ENCODE data around the gene SHANK1. TPM values are rescaled to one million over a fixed set of nuclear protein-coding genes. Genes with fewer than 3 reads are reported as not detected.

The SHANK1 gene
- total RNA-seq, 1 experiment from 2014 or later, result 0.47 TPM

DNA sequence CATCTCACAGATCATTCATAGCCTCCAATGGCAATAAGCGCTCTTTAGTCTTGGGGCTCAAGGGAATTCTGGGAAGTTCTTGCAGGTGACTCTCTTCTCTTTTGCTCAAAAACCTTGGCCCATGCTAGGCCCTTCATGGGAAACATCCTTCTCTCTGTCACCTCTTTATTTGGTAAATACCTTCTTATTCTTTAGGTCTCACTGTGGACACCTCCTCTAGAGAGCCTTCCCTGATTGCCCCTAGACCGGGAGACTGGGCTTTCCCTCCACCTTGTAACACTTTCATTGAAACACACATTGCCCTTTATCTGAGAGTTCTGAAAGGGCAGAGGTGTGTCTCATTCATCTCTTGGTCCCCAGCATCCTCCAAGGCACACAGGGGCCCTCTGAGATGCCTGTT is 68.4 kb downstream of the SHANK1 start:
- H2AFZ ChIP-seq (ENCODE audit: low read length), result no peak overlapping the region
- no peaks in the 10 kb centered on the region for H3K36me3 ChIP-seq (ENCODE audit: low read depth, low read length)
- no peak overlapping the region for H3K4me2 ChIP-seq (ENCODE audit: low read length)
- H4K20me1 ChIP-seq (ENCODE audit: low read length), result no peaks in the 10 kb centered on the region
- H3K4me1 ChIP-seq (ENCODE audit: insufficient read depth, low read length), result no peaks in the 10 kb centered on the region
- ChIA-PET CTCF (no interaction called here), POLR2A (ENCODE audit: unreplicated experiment) (no interaction called here)
- H3K9me2 ChIP-seq (replicated peaks; ENCODE audit: low read length), result no peaks in the 10 kb centered on the region
- H3K4me3 ChIP-seq (ENCODE audit: low read length), result no peak overlapping the region
- no peaks in the 10 kb centered on the region for H3K9me3 ChIP-seq (ENCODE audit: low read length)
- H3F3A ChIP-seq (ENCODE audit: low read length, unreplicated experiment), result no peaks in the 10 kb centered on the region
- peaks cover 31% of the 10 kb centered on the region; the same call in 1 of the 2 replicates for H3K27me3 ChIP-seq (ENCODE audit: low read length)
- H3K79me2 ChIP-seq (ENCODE audit: low read length), result no peaks in the 10 kb centered on the region
- intact Hi-C loops (cut with micrococcal nuclease), result no loop called here
- H3K27ac ChIP-seq (ENCODE audit: low read length), result no peak overlapping the region
- TF ChIP-seq, protein P1, sequence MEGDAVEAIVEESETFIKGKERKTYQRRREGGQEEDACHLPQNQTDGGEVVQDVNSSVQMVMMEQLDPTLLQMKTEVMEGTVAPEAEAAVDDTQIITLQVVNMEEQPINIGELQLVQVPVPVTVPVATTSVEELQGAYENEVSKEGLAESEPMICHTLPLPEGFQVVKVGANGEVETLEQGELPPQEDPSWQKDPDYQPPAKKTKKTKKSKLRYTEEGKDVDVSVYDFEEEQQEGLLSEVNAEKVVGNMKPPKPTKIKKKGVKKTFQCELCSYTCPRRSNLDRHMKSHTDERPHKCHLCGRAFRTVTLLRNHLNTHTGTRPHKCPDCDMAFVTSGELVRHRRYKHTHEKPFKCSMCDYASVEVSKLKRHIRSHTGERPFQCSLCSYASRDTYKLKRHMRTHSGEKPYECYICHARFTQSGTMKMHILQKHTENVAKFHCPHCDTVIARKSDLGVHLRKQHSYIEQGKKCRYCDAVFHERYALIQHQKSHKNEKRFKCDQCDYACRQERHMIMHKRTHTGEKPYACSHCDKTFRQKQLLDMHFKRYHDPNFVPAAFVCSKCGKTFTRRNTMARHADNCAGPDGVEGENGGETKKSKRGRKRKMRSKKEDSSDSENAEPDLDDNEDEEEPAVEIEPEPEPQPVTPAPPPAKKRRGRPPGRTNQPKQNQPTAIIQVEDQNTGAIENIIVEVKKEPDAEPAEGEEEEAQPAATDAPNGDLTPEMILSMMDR (conservative IDR thresholded peaks at IDR 0.05; ENCODE audit: low read depth, low read length), result no peak
- TF ChIP-seq EZH2phosphoT487 (IDR thresholded peaks at IDR 0.05; ENCODE audit: borderline replicate concordance, low read length), result no peak
- no peak for TF ChIP-seq EZH2 (IDR thresholded peaks at IDR 0.05; ENCODE audit: low read length, unreplicated experiment)
- no peak for DNase-seq
- no TSS peak for BruUV-seq (replicated peaks)
- ATAC-seq, result no peak
- no peak overlapping the region for H3K9ac ChIP-seq (ENCODE audit: low read length)

DNA sequence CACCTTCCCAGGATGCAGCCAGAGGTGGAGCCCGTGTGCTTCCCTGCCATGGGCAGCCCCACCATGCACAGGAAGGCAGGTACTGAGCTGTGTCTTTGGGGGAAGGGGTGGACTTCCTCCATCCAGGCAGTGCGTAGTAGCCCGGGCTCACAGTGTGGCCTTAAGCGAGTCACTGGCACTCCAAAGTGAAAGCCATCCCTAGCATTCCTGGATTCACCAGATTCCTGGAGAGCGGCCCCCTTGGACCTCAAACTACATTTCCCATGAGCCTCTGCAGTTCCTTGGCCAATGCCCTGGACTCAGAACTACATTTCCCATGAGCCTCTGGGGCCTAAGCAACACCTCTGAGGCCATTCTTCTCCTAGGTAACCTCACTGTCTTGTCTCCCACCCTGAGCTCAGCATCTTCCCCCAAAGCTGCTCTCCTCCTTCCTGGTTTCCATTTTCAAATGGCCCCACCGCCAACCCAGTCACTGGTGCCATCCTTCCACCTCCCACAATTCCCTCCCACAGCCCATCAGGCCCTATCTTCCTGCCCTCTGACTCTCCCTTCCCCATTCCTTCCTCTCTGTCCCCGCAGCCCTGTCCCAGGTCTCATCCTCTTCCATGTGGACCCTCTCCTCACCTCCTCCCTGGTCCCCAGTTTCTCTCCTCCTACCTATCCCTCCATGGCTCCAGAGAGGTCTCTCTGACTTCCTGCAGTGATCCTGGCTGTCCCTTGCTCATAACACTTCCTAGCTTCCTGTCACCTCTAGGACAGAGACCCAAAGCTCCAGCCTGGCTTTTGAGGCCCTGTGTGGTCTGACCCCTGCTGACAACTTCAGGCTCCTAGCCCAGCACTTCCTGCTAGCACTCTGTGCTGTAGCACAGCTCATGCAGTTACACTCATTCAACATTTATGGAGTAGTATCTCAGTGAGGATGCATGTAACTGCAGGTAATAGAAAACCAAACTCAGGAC is 69.9 kb downstream of the SHANK1 start, which contains the start of gene C19orf81:
C19orf81 (plus strand) TSS at position 13 of the 959 bp plus-strand sequence; CDS start at position 13, 0 bp downstream.
- Histone ChIP-seq H3K9me2 (replicated peaks; ENCODE audit: low read length) (no peaks in the 10 kb centered on the region), H3K4me2 (ENCODE audit: low read length) (no peak within 1 kb of the TSS), H4K20me1 (ENCODE audit: low read length) (no peaks in the 10 kb centered on the region), H3K36me3 (ENCODE audit: low read depth, low read length) (no peaks in the 10 kb centered on the region), H3K4me3 (ENCODE audit: low read length) (no peak within 1 kb of the TSS), H3F3A (ENCODE audit: low read length, unreplicated experiment) (no peaks in the 10 kb centered on the region), H3K9ac (ENCODE audit: low read length) (no peak within 1 kb of the TSS), H3K9me3 (ENCODE audit: low read length) (no peaks in the 10 kb centered on the region), H2AFZ (ENCODE audit: low read length) (no peak within 1 kb of the TSS), H3K79me2 (ENCODE audit: low read length) (no peaks in the 10 kb centered on the region), H3K4me1 (ENCODE audit: insufficient read depth, low read length) (no peaks in the 10 kb centered on the region), H3K27ac (ENCODE audit: low read length) (no peak within 1 kb of the TSS), H3K27me3 (ENCODE audit: low read length) (peaks cover 31% of the 10 kb centered on the region; the same call in 1 of the 2 replicates)
- ATAC-seq, result no peak; the same call in 1 of the 2 replicates
- BruUV-seq (replicated peaks), result no TSS peak
- ChIA-PET CTCF (no interaction called here), POLR2A (ENCODE audit: unreplicated experiment) (no interaction called here)
- TF ChIP-seq EZH2 (IDR thresholded peaks at IDR 0.05; ENCODE audit: low read length, unreplicated experiment) (no peak), EZH2phosphoT487 (IDR thresholded peaks at IDR 0.05; ENCODE audit: borderline replicate concordance, low read length) (no peak)
- TF ChIP-seq, protein P1 (conservative IDR thresholded peaks at IDR 0.05; ENCODE audit: low read depth, low read length), result no peak
- intact Hi-C loops (cut with micrococcal nuclease), result no loop called here
- peak; percentile 23 for DNase-seq

GRCh38 chr19:50648659-50649058 is 70.9 kb downstream of the SHANK1 start:
- Histone ChIP-seq H3K4me3 (ENCODE audit: low read length) (no peak overlapping the region), H3K79me2 (ENCODE audit: low read length) (no peaks in the 10 kb centered on the region), H2AFZ (ENCODE audit: low read length) (no peak overlapping the region), H3K4me1 (ENCODE audit: insufficient read depth, low read length) (no peaks in the 10 kb centered on the region), H3F3A (ENCODE audit: low read length, unreplicated experiment) (no peaks in the 10 kb centered on the region), H3K27me3 (ENCODE audit: low read length) (peaks cover 32% of the 10 kb centered on the region; the same call in 1 of the 2 replicates), H3K27ac (ENCODE audit: low read length) (no peak overlapping the region), H4K20me1 (ENCODE audit: low read length) (no peaks in the 10 kb centered on the region), H3K9me3 (ENCODE audit: low read length) (no peaks in the 10 kb centered on the region), H3K9me2 (replicated peaks; ENCODE audit: low read length) (no peaks in the 10 kb centered on the region), H3K9ac (ENCODE audit: low read length) (no peak overlapping the region), H3K4me2 (ENCODE audit: low read length) (no peak overlapping the region), H3K36me3 (ENCODE audit: low read depth, low read length) (no peaks in the 10 kb centered on the region)
- no peak for DNase-seq
- TF ChIP-seq EZH2phosphoT487 (IDR thresholded peaks at IDR 0.05; ENCODE audit: borderline replicate concordance, low read length) (no peak), EZH2 (IDR thresholded peaks at IDR 0.05; ENCODE audit: low read length, unreplicated experiment) (no peak)
- TF ChIP-seq, protein P1 (conservative IDR thresholded peaks at IDR 0.05; ENCODE audit: low read depth, low read length), result no peak
- ChIA-PET CTCF (no interaction called here), POLR2A (ENCODE audit: unreplicated experiment) (no interaction called here)
- BruUV-seq (replicated peaks), result no TSS peak
- intact Hi-C loops (cut with micrococcal nuclease), result no loop called here
- no peak for ATAC-seq
